ENCODE data around the gene TAF8. TPM values are rescaled to one million over a fixed set of nuclear protein-coding genes. Genes with fewer than 3 reads are reported as not detected.

The TAF8 gene
- polyA plus RNA-seq, 1 donor (not counting 4 experiments of a cell fraction or from before 2014, with no cell fraction given): 15.9 TPM

DNA sequence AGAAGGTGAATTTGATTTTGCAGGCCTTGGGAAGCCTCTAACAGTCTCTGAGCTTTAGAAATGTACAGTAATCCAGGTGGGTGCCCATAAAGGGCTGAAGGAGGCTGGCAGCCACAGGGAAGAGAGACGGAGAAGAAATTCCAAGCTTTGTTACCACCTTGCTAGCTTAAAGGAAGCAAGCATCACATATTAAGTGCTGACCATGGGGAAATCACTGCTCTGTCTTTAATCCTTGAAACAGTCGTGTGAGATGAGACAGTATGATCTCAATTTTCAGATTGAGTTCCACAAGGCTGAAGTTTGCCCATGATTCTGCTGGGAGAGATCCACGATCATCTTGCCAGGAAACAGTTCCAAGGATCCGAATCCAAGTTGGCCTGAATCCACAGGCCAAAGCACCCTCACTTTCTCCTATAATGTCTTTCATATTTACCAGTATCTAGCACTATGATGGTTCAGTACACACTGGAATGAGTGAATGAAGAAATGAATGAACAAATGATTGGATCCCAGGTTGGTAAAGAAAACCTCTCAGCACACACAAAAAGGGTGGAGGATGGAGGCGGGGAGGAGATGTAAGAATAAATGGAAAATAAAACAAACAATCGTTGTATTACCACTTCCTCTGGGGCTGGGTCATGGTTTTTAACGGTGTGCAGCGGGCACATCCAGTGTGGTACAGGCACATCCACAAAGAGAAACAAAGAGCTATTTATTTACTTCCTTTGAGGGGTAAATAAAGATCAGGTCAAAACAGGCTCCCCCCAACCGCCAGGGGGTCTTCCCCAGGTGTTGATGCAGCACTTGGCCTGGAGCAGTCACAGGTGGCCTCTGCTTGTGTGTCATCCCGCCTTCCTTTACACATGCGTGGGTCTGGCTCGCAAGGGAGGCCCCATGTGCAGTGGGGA, 28.2 kb upstream of the TAF8 start:
- H3K4me3 ChIP-seq (ENCODE audit: control insufficient read depth in 2 of 3, extremely low read depth in 1 of 3, insufficient read depth in 2 of 3, low read depth in 1 of 3, low read length in 3 of 3): no peak overlapping the region
- H2AFZ ChIP-seq (ENCODE audit: control insufficient read depth, low read length): no peak overlapping the region
- no peak for FAIRE-seq
- H3K27me3 ChIP-seq (ENCODE audit: control insufficient read depth, extremely low read depth, insufficient read depth, low read length): no peaks in the 10 kb centered on the region
- TF ChIP-seq, protein P1, sequence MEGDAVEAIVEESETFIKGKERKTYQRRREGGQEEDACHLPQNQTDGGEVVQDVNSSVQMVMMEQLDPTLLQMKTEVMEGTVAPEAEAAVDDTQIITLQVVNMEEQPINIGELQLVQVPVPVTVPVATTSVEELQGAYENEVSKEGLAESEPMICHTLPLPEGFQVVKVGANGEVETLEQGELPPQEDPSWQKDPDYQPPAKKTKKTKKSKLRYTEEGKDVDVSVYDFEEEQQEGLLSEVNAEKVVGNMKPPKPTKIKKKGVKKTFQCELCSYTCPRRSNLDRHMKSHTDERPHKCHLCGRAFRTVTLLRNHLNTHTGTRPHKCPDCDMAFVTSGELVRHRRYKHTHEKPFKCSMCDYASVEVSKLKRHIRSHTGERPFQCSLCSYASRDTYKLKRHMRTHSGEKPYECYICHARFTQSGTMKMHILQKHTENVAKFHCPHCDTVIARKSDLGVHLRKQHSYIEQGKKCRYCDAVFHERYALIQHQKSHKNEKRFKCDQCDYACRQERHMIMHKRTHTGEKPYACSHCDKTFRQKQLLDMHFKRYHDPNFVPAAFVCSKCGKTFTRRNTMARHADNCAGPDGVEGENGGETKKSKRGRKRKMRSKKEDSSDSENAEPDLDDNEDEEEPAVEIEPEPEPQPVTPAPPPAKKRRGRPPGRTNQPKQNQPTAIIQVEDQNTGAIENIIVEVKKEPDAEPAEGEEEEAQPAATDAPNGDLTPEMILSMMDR (optimal IDR thresholded peaks at IDR 0.05 in 1 of 3, IDR thresholded peaks at IDR 0.05 in 1 of 3, conservative IDR thresholded peaks at IDR 0.05 in 1 of 3; ENCODE audit: extremely low read depth in 1 of 3, insufficient read depth in 2 of 3, low read length in 3 of 3): no peak
- TF ChIP-seq EZH2 (IDR thresholded peaks at IDR 0.05; ENCODE audit: low read length): no peak
- no peaks in the 10 kb centered on the region for H3K9me3 ChIP-seq (ENCODE audit: control insufficient read depth, low read depth, low read length)
- H3K27ac ChIP-seq (ENCODE audit: control insufficient read depth, insufficient read depth, low read length): no peak overlapping the region
- no peaks in the 10 kb centered on the region for H4K20me1 ChIP-seq (ENCODE audit: control insufficient read depth, extremely low read depth, insufficient read depth, low read length)
- no peaks in the 10 kb centered on the region for H3K9me1 ChIP-seq (ENCODE audit: control insufficient read depth, extremely low read depth, insufficient read depth, low read length)
- dilution Hi-C loops (cut with MboI; ENCODE audit: extremely low pct_ligation_motif_present, low sequenced_read_pairs): no loop called here
- no peak for DNase-seq (ENCODE audit: low read depth, low spot score)
- H3K36me3 ChIP-seq (ENCODE audit: control insufficient read depth in 2 of 2, extremely low read depth in 1 of 2, insufficient read depth in 2 of 2, low read length in 2 of 2): peaks cover 0 to 5% of the 10 kb centered on the region in 2 experiments
- H3K4me1 ChIP-seq (ENCODE audit: control insufficient read depth, extremely low read depth, insufficient read depth, low read length): peaks cover 5% of the 10 kb centered on the region
- no peak overlapping the region for H3K9ac ChIP-seq (ENCODE audit: control insufficient read depth, extremely low read depth, insufficient read depth, low read length)
- no peak overlapping the region for H3K4me2 ChIP-seq (ENCODE audit: control insufficient read depth, extremely low read depth, insufficient read depth, low read depth, low read length)
- no peaks in the 10 kb centered on the region for H3K79me2 ChIP-seq (ENCODE audit: control insufficient read depth, insufficient read depth, low read length)

GRCh38 chr6:42022755-42023384, 27.5 kb upstream of the TAF8 start:
- dilution Hi-C loops (cut with MboI; ENCODE audit: extremely low pct_ligation_motif_present, low sequenced_read_pairs): no loop called here
- Histone ChIP-seq H3K4me3 (ENCODE audit: control insufficient read depth in 2 of 3, extremely low read depth in 1 of 3, insufficient read depth in 2 of 3, low read depth in 1 of 3, low read length in 3 of 3) (no peak overlapping the region), H3K4me1 (ENCODE audit: control insufficient read depth, extremely low read depth, insufficient read depth, low read length) (no peaks in the 10 kb centered on the region), H3K9ac (ENCODE audit: control insufficient read depth, extremely low read depth, insufficient read depth, low read length) (no peak overlapping the region), H3K27me3 (ENCODE audit: control insufficient read depth, extremely low read depth, insufficient read depth, low read length) (no peaks in the 10 kb centered on the region), H3K9me1 (ENCODE audit: control insufficient read depth, extremely low read depth, insufficient read depth, low read length) (no peaks in the 10 kb centered on the region), H3K79me2 (ENCODE audit: control insufficient read depth, insufficient read depth, low read length) (no peaks in the 10 kb centered on the region), H3K4me2 (ENCODE audit: control insufficient read depth, extremely low read depth, insufficient read depth, low read depth, low read length) (no peak overlapping the region), H2AFZ (ENCODE audit: control insufficient read depth, low read length) (no peak overlapping the region), H4K20me1 (ENCODE audit: control insufficient read depth, extremely low read depth, insufficient read depth, low read length) (no peaks in the 10 kb centered on the region), H3K27ac (ENCODE audit: control insufficient read depth, insufficient read depth, low read length) (no peak overlapping the region), H3K9me3 (ENCODE audit: control insufficient read depth, low read depth, low read length) (no peaks in the 10 kb centered on the region), H3K36me3 (ENCODE audit: control insufficient read depth in 2 of 2, extremely low read depth in 1 of 2, insufficient read depth in 2 of 2, low read length in 2 of 2) (peaks cover 0 to 5% of the 10 kb centered on the region in 2 experiments)
- no peak for TF ChIP-seq EZH2 (IDR thresholded peaks at IDR 0.05; ENCODE audit: low read length)
- TF ChIP-seq, protein P1 (optimal IDR thresholded peaks at IDR 0.05 in 1 of 3, IDR thresholded peaks at IDR 0.05 in 1 of 3, conservative IDR thresholded peaks at IDR 0.05 in 1 of 3; ENCODE audit: extremely low read depth in 1 of 3, insufficient read depth in 2 of 3, low read length in 3 of 3): no peak
- no peak for FAIRE-seq
- DNase-seq (ENCODE audit: low read depth, low spot score): no peak
